K562 (cell line): ENCODE measurements around the gene PDK1.

ENCODE experiments used
- BHLHE40 ChIP-seq: IDR thresholded peaks from 2 replicates; pipeline ENCODE4 v1.6.1; 2011; ENCODE audit warnings: low read length, improper control_type of control experiment
- CCAR2 ChIP-seq: fragments of 200-400 bp; formaldehyde crosslinking; IDR thresholded peaks from 2 replicates; pipeline ENCODE4 v1.6.1; 2017; ENCODE audit warnings: mild to moderate bottlenecking, low read depth, low read length
- HDAC6 ChIP-seq: IDR thresholded peaks from 2 replicates; pipeline ENCODE4 v1.6.1; 2012; ENCODE audit warnings: low read depth, mild to moderate bottlenecking, control low read depth, inconsistent platforms, low read length, moderate library complexity
- KHSRP ChIP-seq: fragments of 450-650 bp; IDR thresholded peaks from 2 replicates; pipeline ENCODE4 v1.6.1; 2017
- MTF1 ChIP-seq: fragments of 250-450 bp; sonication (Bioruptor Pico); IDR thresholded peaks from 2 replicates; pipeline ENCODE4 v1.9.0; 2021; ENCODE audit warnings: moderate library complexity, mild to moderate bottlenecking, inconsistent platforms, borderline replicate concordance
- POLR2A ChIP-seq: fragments of 450-650 bp; conservative IDR thresholded peaks from 2 replicates; pipeline ENCODE4 v1.6.1; 2016
- POLR2B ChIP-seq: fragments of 450-650 bp; IDR thresholded peaks from 2 replicates; pipeline ENCODE4 v1.6.1; 2018; ENCODE audit warnings: low read depth; ENCODE audit not compliant: partially characterized antibody
- SAFB2 ChIP-seq: fragments of 200-400 bp; formaldehyde crosslinking; IDR thresholded peaks from 2 replicates; pipeline ENCODE4 v1.6.1; 2018; ENCODE audit warnings: borderline replicate concordance, low read length, low read depth, moderate library complexity; ENCODE audit not compliant: severe bottlenecking
- YY1 ChIP-seq, 3 experiments: IDR thresholded peaks; 2 replicates each; pipeline ENCODE4 v1.6.1; 2011; ENCODE audit warnings: low read length in 2 of 3, mild to moderate bottlenecking in 2 of 3, moderate library complexity in 2 of 3, borderline replicate concordance in 1 of 3, control low read depth in 1 of 3, low read depth in 1 of 3; ENCODE audit not compliant: insufficient read depth in 3 of 3, insufficient replicate concordance in 2 of 3, control insufficient read depth in 1 of 3, insufficient read length in 1 of 3; ENCODE audit errors: extremely low read depth in 1 of 3
- TF ChIP-seq, protein P1 (sequence below): fragments of 200-600 bp; sonication (generic); IDR thresholded peaks from one replicate; pipeline ENCODE4 v1.6.1; 2012; ENCODE audit warnings: mild to moderate bottlenecking, low read depth, low read length, inconsistent platforms
- TF ChIP-seq, protein P2 (sequence below), 3 experiments: IDR thresholded peaks in 2 of 3; conservative IDR thresholded peaks in 1 of 3; 2 replicates each; pipeline ENCODE4 v1.5.1; 2011 to 2012; ENCODE audit warnings: low read length in 3 of 3, mild to moderate bottlenecking in 3 of 3, control low read depth in 2 of 3, improper control_type of control experiment in 1 of 3, inconsistent platforms in 1 of 3, low read depth in 1 of 3, mixed read lengths in 1 of 3, moderate library complexity in 1 of 3; ENCODE audit not compliant: insufficient read depth in 2 of 3

DNA sequence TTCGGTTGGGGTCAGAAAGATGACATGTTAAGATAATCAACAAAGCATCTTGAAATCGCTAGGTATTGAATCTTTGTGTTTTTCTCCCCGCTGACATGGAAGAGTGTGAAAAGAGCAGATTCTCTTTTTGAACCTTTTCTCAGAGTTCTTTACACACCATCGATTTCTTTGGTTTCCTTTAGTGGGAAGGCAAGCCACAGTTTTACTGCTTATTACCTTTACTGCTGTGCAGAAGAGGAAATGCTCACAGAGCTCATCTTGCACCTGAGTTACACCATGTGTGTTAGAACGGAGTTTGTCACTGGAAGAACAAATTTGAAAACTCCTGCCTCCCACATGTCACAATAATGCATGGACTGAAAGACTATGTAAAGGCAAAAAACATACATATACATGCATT, 45.3 kb upstream of the PDK1 start:
- no peak for TF ChIP-seq HDAC6
- TF ChIP-seq SAFB2, result no peak
- no peak for TF ChIP-seq POLR2A
- TF ChIP-seq, protein P1, sequence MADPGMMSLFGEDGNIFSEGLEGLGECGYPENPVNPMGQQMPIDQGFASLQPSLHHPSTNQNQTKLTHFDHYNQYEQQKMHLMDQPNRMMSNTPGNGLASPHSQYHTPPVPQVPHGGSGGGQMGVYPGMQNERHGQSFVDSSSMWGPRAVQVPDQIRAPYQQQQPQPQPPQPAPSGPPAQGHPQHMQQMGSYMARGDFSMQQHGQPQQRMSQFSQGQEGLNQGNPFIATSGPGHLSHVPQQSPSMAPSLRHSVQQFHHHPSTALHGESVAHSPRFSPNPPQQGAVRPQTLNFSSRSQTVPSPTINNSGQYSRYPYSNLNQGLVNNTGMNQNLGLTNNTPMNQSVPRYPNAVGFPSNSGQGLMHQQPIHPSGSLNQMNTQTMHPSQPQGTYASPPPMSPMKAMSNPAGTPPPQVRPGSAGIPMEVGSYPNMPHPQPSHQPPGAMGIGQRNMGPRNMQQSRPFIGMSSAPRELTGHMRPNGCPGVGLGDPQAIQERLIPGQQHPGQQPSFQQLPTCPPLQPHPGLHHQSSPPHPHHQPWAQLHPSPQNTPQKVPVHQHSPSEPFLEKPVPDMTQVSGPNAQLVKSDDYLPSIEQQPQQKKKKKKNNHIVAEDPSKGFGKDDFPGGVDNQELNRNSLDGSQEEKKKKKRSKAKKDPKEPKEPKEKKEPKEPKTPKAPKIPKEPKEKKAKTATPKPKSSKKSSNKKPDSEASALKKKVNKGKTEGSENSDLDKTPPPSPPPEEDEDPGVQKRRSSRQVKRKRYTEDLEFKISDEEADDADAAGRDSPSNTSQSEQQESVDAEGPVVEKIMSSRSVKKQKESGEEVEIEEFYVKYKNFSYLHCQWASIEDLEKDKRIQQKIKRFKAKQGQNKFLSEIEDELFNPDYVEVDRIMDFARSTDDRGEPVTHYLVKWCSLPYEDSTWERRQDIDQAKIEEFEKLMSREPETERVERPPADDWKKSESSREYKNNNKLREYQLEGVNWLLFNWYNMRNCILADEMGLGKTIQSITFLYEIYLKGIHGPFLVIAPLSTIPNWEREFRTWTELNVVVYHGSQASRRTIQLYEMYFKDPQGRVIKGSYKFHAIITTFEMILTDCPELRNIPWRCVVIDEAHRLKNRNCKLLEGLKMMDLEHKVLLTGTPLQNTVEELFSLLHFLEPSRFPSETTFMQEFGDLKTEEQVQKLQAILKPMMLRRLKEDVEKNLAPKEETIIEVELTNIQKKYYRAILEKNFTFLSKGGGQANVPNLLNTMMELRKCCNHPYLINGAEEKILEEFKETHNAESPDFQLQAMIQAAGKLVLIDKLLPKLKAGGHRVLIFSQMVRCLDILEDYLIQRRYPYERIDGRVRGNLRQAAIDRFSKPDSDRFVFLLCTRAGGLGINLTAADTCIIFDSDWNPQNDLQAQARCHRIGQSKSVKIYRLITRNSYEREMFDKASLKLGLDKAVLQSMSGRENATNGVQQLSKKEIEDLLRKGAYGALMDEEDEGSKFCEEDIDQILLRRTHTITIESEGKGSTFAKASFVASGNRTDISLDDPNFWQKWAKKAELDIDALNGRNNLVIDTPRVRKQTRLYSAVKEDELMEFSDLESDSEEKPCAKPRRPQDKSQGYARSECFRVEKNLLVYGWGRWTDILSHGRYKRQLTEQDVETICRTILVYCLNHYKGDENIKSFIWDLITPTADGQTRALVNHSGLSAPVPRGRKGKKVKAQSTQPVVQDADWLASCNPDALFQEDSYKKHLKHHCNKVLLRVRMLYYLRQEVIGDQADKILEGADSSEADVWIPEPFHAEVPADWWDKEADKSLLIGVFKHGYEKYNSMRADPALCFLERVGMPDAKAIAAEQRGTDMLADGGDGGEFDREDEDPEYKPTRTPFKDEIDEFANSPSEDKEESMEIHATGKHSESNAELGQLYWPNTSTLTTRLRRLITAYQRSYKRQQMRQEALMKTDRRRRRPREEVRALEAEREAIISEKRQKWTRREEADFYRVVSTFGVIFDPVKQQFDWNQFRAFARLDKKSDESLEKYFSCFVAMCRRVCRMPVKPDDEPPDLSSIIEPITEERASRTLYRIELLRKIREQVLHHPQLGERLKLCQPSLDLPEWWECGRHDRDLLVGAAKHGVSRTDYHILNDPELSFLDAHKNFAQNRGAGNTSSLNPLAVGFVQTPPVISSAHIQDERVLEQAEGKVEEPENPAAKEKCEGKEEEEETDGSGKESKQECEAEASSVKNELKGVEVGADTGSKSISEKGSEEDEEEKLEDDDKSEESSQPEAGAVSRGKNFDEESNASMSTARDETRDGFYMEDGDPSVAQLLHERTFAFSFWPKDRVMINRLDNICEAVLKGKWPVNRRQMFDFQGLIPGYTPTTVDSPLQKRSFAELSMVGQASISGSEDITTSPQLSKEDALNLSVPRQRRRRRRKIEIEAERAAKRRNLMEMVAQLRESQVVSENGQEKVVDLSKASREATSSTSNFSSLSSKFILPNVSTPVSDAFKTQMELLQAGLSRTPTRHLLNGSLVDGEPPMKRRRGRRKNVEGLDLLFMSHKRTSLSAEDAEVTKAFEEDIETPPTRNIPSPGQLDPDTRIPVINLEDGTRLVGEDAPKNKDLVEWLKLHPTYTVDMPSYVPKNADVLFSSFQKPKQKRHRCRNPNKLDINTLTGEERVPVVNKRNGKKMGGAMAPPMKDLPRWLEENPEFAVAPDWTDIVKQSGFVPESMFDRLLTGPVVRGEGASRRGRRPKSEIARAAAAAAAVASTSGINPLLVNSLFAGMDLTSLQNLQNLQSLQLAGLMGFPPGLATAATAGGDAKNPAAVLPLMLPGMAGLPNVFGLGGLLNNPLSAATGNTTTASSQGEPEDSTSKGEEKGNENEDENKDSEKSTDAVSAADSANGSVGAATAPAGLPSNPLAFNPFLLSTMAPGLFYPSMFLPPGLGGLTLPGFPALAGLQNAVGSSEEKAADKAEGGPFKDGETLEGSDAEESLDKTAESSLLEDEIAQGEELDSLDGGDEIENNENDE, result no peak
- no peak for TF ChIP-seq KHSRP
- no peak for TF ChIP-seq POLR2B
- TF ChIP-seq BHLHE40, result no peak
- no peak for TF ChIP-seq CCAR2
- TF ChIP-seq, protein P2, sequence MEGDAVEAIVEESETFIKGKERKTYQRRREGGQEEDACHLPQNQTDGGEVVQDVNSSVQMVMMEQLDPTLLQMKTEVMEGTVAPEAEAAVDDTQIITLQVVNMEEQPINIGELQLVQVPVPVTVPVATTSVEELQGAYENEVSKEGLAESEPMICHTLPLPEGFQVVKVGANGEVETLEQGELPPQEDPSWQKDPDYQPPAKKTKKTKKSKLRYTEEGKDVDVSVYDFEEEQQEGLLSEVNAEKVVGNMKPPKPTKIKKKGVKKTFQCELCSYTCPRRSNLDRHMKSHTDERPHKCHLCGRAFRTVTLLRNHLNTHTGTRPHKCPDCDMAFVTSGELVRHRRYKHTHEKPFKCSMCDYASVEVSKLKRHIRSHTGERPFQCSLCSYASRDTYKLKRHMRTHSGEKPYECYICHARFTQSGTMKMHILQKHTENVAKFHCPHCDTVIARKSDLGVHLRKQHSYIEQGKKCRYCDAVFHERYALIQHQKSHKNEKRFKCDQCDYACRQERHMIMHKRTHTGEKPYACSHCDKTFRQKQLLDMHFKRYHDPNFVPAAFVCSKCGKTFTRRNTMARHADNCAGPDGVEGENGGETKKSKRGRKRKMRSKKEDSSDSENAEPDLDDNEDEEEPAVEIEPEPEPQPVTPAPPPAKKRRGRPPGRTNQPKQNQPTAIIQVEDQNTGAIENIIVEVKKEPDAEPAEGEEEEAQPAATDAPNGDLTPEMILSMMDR (IDR thresholded peaks at IDR 0.05 in 2 of 3, conservative IDR thresholded peaks at IDR 0.05 in 1 of 3; ENCODE audit: insufficient read depth in 2 of 3, low read depth in 1 of 3, low read length in 3 of 3), result no peak
- no peak for TF ChIP-seq YY1 (IDR thresholded peaks at IDR 0.05; ENCODE audit: borderline replicate concordance in 1 of 3, control insufficient read depth in 1 of 3, extremely low read depth in 1 of 3, insufficient read depth in 3 of 3, insufficient read length in 1 of 3, insufficient replicate concordance in 2 of 3, low read depth in 1 of 3, low read length in 2 of 3)
- no peak for TF ChIP-seq MTF1
